ENCODE data around the gene PGC.

DNA sequence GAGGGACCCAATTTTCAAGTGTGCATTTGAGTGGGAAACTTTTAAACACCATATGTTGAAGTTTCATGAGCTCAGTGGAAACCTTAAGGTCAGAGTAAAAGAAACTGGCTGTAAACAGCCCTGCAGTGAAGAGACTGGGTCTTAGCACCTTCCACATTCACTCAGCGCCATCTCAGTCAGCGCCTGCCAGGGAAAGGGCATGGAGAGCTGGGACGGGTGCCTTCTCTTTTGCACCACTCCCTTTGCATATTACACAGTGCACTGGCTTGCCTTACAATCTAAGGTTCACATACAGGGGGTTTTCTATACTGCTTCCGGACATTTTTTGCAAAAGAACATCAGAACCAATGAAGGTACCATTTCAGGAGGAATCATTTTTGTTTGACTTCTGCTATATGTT is 44.8 kb upstream of the PGC start:
- TF ChIP-seq, protein P1, sequence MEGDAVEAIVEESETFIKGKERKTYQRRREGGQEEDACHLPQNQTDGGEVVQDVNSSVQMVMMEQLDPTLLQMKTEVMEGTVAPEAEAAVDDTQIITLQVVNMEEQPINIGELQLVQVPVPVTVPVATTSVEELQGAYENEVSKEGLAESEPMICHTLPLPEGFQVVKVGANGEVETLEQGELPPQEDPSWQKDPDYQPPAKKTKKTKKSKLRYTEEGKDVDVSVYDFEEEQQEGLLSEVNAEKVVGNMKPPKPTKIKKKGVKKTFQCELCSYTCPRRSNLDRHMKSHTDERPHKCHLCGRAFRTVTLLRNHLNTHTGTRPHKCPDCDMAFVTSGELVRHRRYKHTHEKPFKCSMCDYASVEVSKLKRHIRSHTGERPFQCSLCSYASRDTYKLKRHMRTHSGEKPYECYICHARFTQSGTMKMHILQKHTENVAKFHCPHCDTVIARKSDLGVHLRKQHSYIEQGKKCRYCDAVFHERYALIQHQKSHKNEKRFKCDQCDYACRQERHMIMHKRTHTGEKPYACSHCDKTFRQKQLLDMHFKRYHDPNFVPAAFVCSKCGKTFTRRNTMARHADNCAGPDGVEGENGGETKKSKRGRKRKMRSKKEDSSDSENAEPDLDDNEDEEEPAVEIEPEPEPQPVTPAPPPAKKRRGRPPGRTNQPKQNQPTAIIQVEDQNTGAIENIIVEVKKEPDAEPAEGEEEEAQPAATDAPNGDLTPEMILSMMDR (IDR thresholded peaks at IDR 0.05; ENCODE audit: extremely low read depth in 1 of 2, insufficient read depth in 1 of 2, low read depth in 1 of 2, low read length in 2 of 2) = no peak
- TF ChIP-seq EZH2 (IDR thresholded peaks at IDR 0.05; ENCODE audit: borderline replicate concordance, low read depth, low read length, severe bottlenecking) (no peak), POLR2AphosphoS5 (IDR thresholded peaks at IDR 0.05; ENCODE audit: insufficient read depth, low read depth, low read length) (peak; percentile 13), MYC (IDR thresholded peaks at IDR 0.05; ENCODE audit: low read depth, low read length) (no peak), POLR2A (IDR thresholded peaks at IDR 0.05; ENCODE audit: low read depth, low read length) (no peak)
- TF ChIP-seq, protein P2, sequence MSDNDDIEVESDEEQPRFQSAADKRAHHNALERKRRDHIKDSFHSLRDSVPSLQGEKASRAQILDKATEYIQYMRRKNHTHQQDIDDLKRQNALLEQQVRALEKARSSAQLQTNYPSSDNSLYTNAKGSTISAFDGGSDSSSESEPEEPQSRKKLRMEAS (IDR thresholded peaks at IDR 0.05; ENCODE audit: insufficient read depth, insufficient read length) = no peak

Data from endothelial cell of umbilical vein (primary cell).